Peyer's patch (tissue), 4 donors: ENCODE data around the gene C1QTNF6. TPM values are rescaled to one million over a fixed set of nuclear protein-coding genes. Genes with fewer than 3 reads are reported as not detected.

Experiments used
- DNase-seq, 3 donors: peaks; one replicate each; pipeline ENCODE4 v3.0.0-alpha.2; 2017 to 2019
- H3K27ac ChIP-seq, 4 donors: fragments of 200-600 bp; sonication (generic); one replicate each; pipeline ENCODE4 v1.5.1; 2016 to 2019
- H3K27me3 ChIP-seq, 2 donors: fragments of 200-600 bp; sonication (generic); one replicate each; pipeline ENCODE4 v1.5.1; 2019
- H3K36me3 ChIP-seq, 3 donors: fragments of 200-600 bp; sonication (generic); one replicate each; pipeline ENCODE4 v1.5.1; 2016 to 2019
- H3K4me1 ChIP-seq, 4 donors: fragments of 200-600 bp; sonication (generic); one replicate each; pipeline ENCODE4 v1.5.1; 2016 to 2019
- H3K4me3 ChIP-seq, 4 donors: fragments of 200-600 bp; sonication (generic); 1 replicate in 3 of 4; 2 replicates in 1 of 4; pipeline ENCODE4 v1.5.1; 2016 to 2019; ENCODE audit warnings: mild to moderate bottlenecking in 1 of 4
- H3K9me3 ChIP-seq, 4 donors: fragments of 200-600 bp; sonication (generic); one replicate each; pipeline ENCODE4 v1.5.1; 2016 to 2019; ENCODE audit warnings: mild to moderate bottlenecking in 1 of 4
- POLR2A ChIP-seq, 2 donors: fragments of 450-650 bp; IDR thresholded peaks; one replicate each; pipeline ENCODE4 v1.5.1; 2017; ENCODE audit warnings: antibody characterized with exemption in 2 of 2, mild to moderate bottlenecking in 2 of 2, moderate library complexity in 2 of 2
- total RNA-seq, 4 donors: library from RNA; depleted of rRNA; stranded (reverse); fragments of >200 nt; gene quantifications; one replicate each; pipeline ENCODE4 v1.1.0, GENCODE V29; 2016
- TF ChIP-seq, protein P1 (sequence below), 6 experiments: fragments of 450-650 bp in 4 of 6; fragments of 200-600 bp in 2 of 6; sonication (generic) in 1 of 6; IDR thresholded peaks; one replicate each; pipeline ENCODE4 v1.5.1; 2017 to 2019; ENCODE audit warnings: antibody characterized with exemption in 6 of 6, mild to moderate bottlenecking in 3 of 6, moderate library complexity in 1 of 6

The C1QTNF6 gene
- total RNA-seq, 4 donors from 2014 or later, result 3.9 to 9.4 (median 5.9) TPM

DNA sequence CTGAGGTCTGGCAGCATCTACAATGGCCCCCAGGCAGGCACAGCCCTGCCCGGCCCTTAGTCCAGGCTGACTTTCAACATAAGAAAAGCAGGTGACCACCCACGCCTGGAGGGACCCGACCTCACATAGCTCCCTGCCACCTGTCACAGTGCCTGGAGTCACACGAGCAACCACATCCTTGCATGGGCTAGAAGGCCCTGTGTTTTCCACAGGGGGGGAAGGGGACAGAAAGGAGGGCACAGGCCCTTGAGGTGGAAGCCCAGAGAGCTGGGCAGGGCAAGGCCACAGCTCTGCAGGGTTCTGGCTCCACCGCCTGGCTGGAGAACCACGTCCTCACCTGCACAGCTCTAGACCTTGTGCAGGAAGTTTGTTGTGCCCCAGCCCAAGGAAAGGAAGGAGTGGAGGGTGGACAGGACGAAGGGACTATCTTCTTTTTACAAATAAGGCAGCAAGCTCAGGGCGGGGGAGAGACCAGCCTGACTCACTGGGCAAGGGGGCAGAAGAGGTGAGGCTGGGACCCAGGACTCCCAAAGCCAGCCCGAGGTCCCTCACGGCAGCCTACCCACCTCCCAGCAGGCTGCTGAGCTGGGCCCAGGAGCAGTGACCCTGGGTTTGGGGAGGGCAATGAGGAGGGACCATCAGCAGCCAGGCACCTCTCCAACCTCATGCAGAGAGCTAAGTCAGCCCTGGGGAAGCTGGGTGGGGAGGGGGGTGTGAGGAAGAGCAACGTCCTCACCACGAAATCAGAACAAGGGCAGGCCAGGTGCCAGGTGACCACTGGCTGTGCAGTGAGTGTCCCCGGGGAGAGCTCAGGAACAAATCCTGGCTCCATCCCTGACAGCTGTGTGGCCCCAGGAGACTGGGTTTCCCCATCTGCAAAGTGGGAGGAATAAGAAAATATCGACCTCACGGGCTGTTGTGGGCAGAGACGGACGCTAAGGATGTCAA is 4.3 kb downstream of the C1QTNF6 start:
- Histone ChIP-seq H3K9me3 (no peaks in the 10 kb centered on the region), H3K36me3 (no peaks in the 10 kb centered on the region), H3K4me3 (no peak overlapping the region), H3K27ac (peak overlapping the region in 1 of 4 donors; percentile 10), H3K27me3 (no peaks in the 10 kb centered on the region), H3K4me1 (peaks cover 0 to 41% (median 11%) of the 10 kb centered on the region in 4 donors)
- no peak for TF ChIP-seq POLR2A (IDR thresholded peaks at IDR 0.05)
- TF ChIP-seq, protein P1, sequence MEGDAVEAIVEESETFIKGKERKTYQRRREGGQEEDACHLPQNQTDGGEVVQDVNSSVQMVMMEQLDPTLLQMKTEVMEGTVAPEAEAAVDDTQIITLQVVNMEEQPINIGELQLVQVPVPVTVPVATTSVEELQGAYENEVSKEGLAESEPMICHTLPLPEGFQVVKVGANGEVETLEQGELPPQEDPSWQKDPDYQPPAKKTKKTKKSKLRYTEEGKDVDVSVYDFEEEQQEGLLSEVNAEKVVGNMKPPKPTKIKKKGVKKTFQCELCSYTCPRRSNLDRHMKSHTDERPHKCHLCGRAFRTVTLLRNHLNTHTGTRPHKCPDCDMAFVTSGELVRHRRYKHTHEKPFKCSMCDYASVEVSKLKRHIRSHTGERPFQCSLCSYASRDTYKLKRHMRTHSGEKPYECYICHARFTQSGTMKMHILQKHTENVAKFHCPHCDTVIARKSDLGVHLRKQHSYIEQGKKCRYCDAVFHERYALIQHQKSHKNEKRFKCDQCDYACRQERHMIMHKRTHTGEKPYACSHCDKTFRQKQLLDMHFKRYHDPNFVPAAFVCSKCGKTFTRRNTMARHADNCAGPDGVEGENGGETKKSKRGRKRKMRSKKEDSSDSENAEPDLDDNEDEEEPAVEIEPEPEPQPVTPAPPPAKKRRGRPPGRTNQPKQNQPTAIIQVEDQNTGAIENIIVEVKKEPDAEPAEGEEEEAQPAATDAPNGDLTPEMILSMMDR (IDR thresholded peaks at IDR 0.05), result no peak
- DNase-seq, result peak in 2 of 3 donors; percentile 37 to 45

DNA sequence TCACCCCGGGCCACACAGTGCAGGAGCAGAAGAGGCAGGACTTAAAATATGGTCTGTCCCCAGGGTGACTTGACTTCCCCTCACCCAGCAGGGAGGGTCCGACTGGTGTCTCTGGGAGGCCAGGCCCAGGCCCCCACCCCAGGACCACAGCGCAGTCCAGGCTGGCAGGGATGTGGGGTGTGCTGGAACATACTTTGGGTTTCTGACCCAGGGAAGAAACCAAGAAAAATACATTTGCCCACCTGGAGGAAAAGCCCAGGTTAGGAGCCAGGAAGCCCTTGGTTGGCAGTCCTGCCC is 5.2 kb downstream of the C1QTNF6 start:
- no peak overlapping the region for H3K4me3 ChIP-seq
- peaks cover 0 to 41% (median 10%) of the 10 kb centered on the region in 4 donors for H3K4me1 ChIP-seq
- H3K27ac ChIP-seq, result no peak overlapping the region
- DNase-seq, result peak in 1 of 3 donors; percentile 22
- no peaks in the 10 kb centered on the region for H3K27me3 ChIP-seq
- H3K36me3 ChIP-seq, result no peaks in the 10 kb centered on the region
- TF ChIP-seq POLR2A (IDR thresholded peaks at IDR 0.05), result no peak
- TF ChIP-seq, protein P1 (IDR thresholded peaks at IDR 0.05), result no peak
- H3K9me3 ChIP-seq, result no peaks in the 10 kb centered on the region

DNA sequence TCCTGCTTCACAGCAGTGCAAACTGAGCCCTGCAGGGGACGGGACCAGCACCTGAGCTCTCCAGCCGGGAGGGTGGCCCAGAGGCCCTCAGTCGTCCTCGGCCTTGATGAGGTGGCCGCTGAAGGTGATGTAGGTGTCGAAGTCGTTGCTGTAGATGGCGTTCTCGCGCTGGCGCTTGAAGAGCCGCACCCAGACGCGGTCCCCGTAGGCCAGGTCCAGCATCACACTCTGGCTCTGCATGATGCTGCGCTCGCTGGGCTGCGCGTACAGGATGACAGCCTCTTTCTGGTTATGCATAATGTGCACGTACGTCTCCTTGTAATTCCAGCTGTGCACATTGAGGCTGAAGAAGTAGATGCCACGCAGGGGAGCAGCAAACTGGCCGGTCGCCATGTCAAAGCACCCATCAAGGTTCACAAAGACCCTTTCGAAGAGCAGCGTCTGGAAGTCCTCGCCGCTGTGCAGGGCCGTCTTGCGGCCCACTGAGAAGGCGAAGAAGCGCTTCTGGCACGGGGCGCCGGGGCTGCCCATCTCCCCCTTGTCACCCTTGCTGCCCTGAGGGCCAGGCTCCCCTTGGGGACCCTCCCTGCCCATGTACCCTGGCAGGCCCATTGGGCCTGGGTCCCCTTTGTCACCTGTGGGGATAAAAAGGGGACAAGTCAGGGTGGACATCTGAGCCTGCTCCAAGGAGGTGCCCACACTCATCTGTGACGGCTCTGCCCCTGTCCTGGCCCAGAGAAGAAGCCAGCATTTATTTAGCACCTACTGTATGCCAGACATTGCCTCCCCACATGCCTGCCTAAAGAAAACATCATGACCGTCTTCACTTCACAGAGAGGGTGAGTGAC is 5.7 kb downstream of the C1QTNF6 start:
- DNase-seq, result peak in 2 of 3 donors; percentile 37 to 45
- H3K4me3 ChIP-seq, result no peak overlapping the region
- no peaks in the 10 kb centered on the region for H3K9me3 ChIP-seq
- H3K36me3 ChIP-seq, result no peaks in the 10 kb centered on the region
- H3K27me3 ChIP-seq, result no peaks in the 10 kb centered on the region
- no peak overlapping the region for H3K27ac ChIP-seq
- TF ChIP-seq, protein P1 (IDR thresholded peaks at IDR 0.05), result no peak
- no peak for TF ChIP-seq POLR2A (IDR thresholded peaks at IDR 0.05)
- peaks cover 0 to 41% (median 10%) of the 10 kb centered on the region in 4 donors for H3K4me1 ChIP-seq

DNA sequence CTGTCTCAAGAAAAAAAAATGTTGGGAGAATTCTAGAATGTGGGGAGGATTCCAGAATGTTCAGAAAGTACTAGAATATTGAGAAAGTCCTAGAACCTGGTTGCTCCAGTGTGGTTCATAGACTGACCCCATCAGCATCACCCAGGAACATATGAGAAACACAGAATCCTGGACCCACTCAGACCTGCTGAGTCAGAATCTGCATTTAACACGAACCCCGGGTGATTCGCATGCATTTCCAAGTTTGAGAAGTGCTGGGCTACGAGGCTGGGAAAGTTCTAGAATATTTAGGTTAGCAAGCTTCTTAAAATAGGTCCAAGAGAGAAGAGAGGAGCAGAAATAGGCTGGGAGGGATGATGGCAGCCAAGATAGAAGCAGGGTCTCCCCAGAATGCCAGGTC is 6.4 kb downstream of the C1QTNF6 start:
- Histone ChIP-seq H3K4me3 (no peak overlapping the region), H3K36me3 (no peaks in the 10 kb centered on the region), H3K9me3 (no peaks in the 10 kb centered on the region), H3K27me3 (no peaks in the 10 kb centered on the region), H3K27ac (no peak overlapping the region), H3K4me1 (peaks cover 0 to 41% (median 11%) of the 10 kb centered on the region in 4 donors)
- DNase-seq, result no peak
- no peak for TF ChIP-seq POLR2A (IDR thresholded peaks at IDR 0.05)

DNA sequence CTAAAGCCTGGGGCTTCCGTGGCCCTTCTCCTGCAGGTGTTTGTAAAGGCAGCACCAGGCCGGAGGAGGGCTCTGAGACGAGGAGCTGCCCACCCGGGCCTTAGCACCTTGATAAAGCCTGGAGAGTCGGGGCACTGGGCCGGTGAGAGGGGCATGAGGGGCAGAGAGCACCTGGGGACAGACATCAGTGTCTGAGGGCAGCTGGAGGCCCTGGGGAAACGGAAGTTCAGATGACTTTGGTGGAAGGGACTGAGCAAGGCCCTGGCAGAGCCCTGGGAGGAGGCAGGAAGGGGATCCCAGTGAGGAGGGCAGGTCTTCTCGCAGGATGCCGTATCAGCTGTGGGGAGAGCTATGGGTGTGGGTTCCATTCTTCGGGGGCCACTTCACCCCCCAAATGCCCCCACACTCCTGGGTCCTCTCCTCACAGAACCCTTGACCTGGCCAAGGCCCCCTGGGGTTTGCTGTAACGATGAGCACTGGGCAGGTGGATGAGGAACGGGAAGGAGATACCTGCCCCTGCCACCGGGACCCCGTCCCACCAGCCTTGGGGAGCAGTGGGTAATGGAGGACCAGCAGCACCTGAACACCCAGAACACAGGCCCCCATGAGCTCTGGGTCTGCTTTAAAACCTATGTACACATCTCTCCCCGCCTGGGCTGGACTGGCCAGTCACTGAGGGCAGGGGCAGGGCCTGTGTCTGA is 7.4 kb downstream of the C1QTNF6 start:
- Histone ChIP-seq H3K9me3 (no peaks in the 10 kb centered on the region), H3K36me3 (no peaks in the 10 kb centered on the region), H3K27me3 (no peaks in the 10 kb centered on the region), H3K4me3 (no peak overlapping the region), H3K27ac (no peak overlapping the region), H3K4me1 (peaks cover 0 to 48% (median 13%) of the 10 kb centered on the region in 4 donors)
- DNase-seq, result peak in 2 of 3 donors; percentile 36 to 44
- TF ChIP-seq, protein P1 (IDR thresholded peaks at IDR 0.05), result no peak
- TF ChIP-seq POLR2A (IDR thresholded peaks at IDR 0.05), result no peak
